HepG2 (cell line): ENCODE measurements around the gene UPK1A. TPM values are rescaled to one million over a fixed set of nuclear protein-coding genes. Genes with fewer than 3 reads are reported as not detected.

Source experiments
- BATF2 ChIP-seq: sonication (generic); formaldehyde crosslinking; IDR thresholded peaks from 2 replicates; pipeline ENCODE4 v1.8.0; 2022; ENCODE audit warnings: mild to moderate bottlenecking, missing genetic modification reagents, moderate library complexity
- DPF2 ChIP-seq: sonication (generic); formaldehyde crosslinking; IDR thresholded peaks from 2 replicates; pipeline ENCODE4 v1.4.0; 2020; ENCODE audit warnings: mild to moderate bottlenecking, low read depth, missing genetic modification reagents, borderline replicate concordance
- IRF1 ChIP-seq: sonication (generic); formaldehyde crosslinking; IDR thresholded peaks from 2 replicates; pipeline ENCODE4 v1.4.0; 2020; ENCODE audit warnings: low read depth, mild to moderate bottlenecking, missing genetic modification reagents
- JUND ChIP-seq: sonication (generic); formaldehyde crosslinking; IDR thresholded peaks from 2 replicates; pipeline ENCODE4 v1.8.0; 2022; ENCODE audit warnings: mild to moderate bottlenecking, missing genetic modification reagents
- MTA1 ChIP-seq: sonication (generic); formaldehyde crosslinking; IDR thresholded peaks from 2 replicates; pipeline ENCODE4 v1.4.0; 2020; ENCODE audit warnings: missing genetic modification reagents, mild to moderate bottlenecking, borderline replicate concordance
- MTF1 ChIP-seq: sonication (generic); formaldehyde crosslinking; IDR thresholded peaks from 2 replicates; pipeline ENCODE4 v1.5.0; 2020; ENCODE audit warnings: missing genetic modification reagents
- POGZ ChIP-seq: sonication (generic); formaldehyde crosslinking; IDR thresholded peaks from 2 replicates; pipeline ENCODE4 v1.4.0; 2020; ENCODE audit warnings: mild to moderate bottlenecking, missing genetic modification reagents
- PRDM10 ChIP-seq: sonication (generic); formaldehyde crosslinking; IDR thresholded peaks from 2 replicates; pipeline ENCODE4 v1.4.0; 2020; ENCODE audit warnings: low read depth, missing genetic modification reagents
- SP1 ChIP-seq, 2 experiments: fragments of 450-650 bp in 1 of 2; sonication (generic) in 1 of 2; formaldehyde crosslinking in 1 of 2; IDR thresholded peaks; 2 replicates each; pipeline versions ENCODE4 v1.4.0 to v1.6.1; 2016 to 2020; ENCODE audit warnings: missing genetic modification reagents in 1 of 2
- ZBTB43 ChIP-seq: sonication (generic); formaldehyde crosslinking; conservative IDR thresholded peaks from 2 replicates; pipeline ENCODE4 v1.4.0; 2020; ENCODE audit warnings: missing genetic modification reagents
- ZNF616 ChIP-seq: sonication (generic); formaldehyde crosslinking; IDR thresholded peaks from 2 replicates; pipeline ENCODE4 v1.5.0; 2020; ENCODE audit warnings: low read depth, mild to moderate bottlenecking, missing genetic modification reagents
- ZNF646 ChIP-seq: sonication (generic); formaldehyde crosslinking; IDR thresholded peaks from 2 replicates; pipeline ENCODE4 v1.9.0; 2021; ENCODE audit warnings: mild to moderate bottlenecking, missing genetic modification reagents
- ZNF747 ChIP-seq: sonication (generic); formaldehyde crosslinking; IDR thresholded peaks from 2 replicates; pipeline ENCODE4 v1.8.1; 2023; ENCODE audit warnings: missing genetic modification reagents, mild to moderate bottlenecking, borderline replicate concordance
- polyA plus RNA-seq, 8 experiments: library from polyadenylated mRNA; depleted of rRNA in 3 of 8; stranded (reverse) in 7 of 8; unstranded in 1 of 8; fragments of >200 nt; fragmentation: Illumina TruSeq in 4 of 8; extraction: Trizol in 4 of 8; gene quantifications; 2 replicates each; pipeline versions ENCODE4 v1.2.1 to v1.2.3, GENCODE V29; 2011 to 2016; ENCODE audit warnings: low read depth in 4 of 8, missing spikeins in 1 of 8, mixed read lengths in 1 of 8; ENCODE audit not compliant: insufficient read depth in 1 of 8
- total RNA-seq, 5 experiments: library from RNA; depleted of rRNA; stranded (reverse); fragments of >200 nt; fragmentation: Illumina TruSeq; extraction: Trizol; gene quantifications; 2 replicates each; pipeline ENCODE4 v1.2.3, GENCODE V29; 2016; ENCODE audit warnings: low read depth in 1 of 5

Gene UPK1A
- total and polyA plus RNA-seq, 2 of the 13 experiments (the other 11 are each of a cell fraction or from before 2014, with no cell fraction given): 2.9 TPM; not detected in 1

GRCh38 chr19:35644206-35644986 is 21.9 kb upstream of the UPK1A start (continued):
- TF ChIP-seq ZNF646 (CRISPR knock-in tag) (no peak), ZNF747 (CRISPR knock-in tag) (peak; percentile 11), ZBTB43 (CRISPR knock-in tag) (0 out of 2 replicates have a peak, but pooled peaks have one; percentile 27), MTA1 (CRISPR knock-in tag) (no peak), PRDM10 (CRISPR knock-in tag) (0 out of 2 replicates have a peak, but pooled peaks have one; percentile 64), JUND (CRISPR knock-in tag) (no peak), IRF1 (CRISPR knock-in tag) (no peak), BATF2 (CRISPR knock-in tag) (0 out of 2 replicates have a peak, but pooled peaks have one; percentile 33), MTF1 (CRISPR knock-in tag) (no peak), ZNF616 (no peak), DPF2 (CRISPR knock-in tag) (no peak), SP1 (IDR thresholded peaks at IDR 0.05) (no peak), SP1 (CRISPR knock-in tag; IDR thresholded peaks at IDR 0.05) (peak; percentile 48; the same call in 1 of the 2 replicates), POGZ (CRISPR knock-in tag) (peak; percentile 66)
